DMS114 treated with DMSO at 0.1 percent for 48 hours (cell line): ENCODE measurements around the gene BLTP3B.

ENCODE experiments used
- DNase-seq: peaks from one replicate; lab custom pipeline; 2025; ENCODE audit not compliant: unreplicated experiment; lab: John Stamatoyannopoulos, UW

Gene BLTP3B

DNA sequence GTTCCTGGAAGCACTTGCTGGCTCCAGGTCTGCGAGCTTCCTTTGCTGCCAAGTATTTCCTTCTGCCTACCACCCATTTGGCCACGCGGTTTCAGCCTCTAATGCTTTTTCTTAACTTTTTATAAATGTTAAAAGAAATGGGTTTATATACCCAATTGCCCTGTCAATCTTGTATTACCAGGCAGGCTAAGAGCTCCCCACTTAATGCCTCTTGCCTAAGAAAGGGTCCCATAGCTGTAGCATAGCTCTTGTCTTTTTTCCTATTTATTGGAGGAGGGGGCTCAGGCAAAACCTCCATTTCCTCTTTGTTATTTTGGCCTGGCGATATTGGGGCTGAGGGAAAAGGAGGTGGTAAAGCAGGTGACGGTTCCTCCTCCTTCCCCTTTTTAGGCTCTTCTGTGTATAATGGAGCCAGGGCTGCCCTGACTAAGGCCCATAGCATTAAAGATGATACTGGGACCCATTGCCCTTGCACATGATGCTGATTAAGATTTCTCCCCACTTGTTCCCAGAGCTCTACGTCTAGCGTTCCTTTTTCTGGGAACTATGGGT lies 21.6 kb upstream of the BLTP3B start:
- DNase-seq: no peak

DNA sequence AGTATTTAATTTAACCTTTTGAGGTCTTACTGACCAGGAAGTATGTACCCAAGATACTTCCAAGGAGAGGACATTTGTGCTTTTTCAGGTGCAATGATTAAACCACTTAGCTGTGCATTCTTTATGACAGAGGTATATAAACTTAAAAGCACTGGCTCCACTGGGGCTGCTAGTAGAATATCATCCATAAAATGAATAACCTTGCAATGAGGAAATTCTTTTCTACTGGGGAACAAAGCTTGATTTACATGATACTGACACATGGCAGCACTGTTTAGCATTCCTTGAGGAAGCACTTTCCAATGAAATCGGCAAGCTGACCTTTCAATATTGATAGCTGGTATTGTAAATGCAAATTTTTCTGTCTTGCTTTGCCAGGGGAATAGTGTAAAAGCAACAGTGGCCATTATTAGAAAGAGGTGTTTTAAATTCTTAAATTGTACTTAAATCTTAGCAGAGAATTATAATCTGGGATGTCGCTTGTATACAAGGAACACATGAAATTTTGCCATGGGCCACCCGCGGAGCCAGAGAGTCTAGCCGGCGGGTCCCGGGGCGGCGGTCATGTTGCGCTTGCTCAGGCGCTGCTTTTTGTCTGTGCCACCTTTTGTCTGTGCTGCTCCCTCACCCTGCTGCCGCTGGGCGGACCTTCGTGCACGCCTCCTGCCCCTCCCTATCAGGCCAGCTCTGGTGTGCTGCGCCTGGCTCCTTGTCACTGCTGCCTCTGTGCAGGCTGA lies 20.9 kb upstream of the BLTP3B start:
- DNase-seq: peak; percentile 32

DNA sequence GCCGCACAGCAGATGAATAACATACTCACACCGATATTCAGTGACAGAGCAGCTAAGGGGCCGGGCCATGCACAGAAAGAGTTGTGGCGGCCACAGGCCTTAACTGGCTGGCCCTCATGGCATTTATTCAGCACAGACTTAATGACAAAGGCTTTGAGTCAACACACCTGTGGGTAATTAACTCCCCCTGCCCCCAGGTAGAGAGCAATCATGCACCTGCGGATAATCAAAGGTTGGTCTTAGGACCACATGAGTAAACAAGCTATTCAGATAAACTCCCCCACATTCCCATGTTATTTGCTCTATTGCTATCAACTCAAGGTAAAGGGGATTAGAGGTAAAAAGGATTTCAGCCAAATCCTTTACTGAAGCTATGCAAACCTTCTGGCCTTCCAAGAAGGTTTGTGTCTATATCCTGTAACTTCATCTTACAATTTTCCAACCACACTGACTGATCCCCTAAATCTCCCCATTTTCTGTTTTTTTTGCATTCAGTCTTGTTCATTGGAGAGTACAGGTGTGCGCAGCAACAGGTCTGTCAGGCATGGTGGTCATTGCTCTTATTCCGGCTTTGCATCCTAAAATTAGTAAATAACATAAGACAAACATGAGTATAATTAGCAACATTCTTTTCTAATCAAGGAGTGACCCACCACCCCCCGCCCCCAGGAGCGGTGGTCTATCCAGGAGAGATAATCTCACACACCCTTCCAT lies 16.9 kb upstream of the BLTP3B start:
- DNase-seq: no peak

DNA sequence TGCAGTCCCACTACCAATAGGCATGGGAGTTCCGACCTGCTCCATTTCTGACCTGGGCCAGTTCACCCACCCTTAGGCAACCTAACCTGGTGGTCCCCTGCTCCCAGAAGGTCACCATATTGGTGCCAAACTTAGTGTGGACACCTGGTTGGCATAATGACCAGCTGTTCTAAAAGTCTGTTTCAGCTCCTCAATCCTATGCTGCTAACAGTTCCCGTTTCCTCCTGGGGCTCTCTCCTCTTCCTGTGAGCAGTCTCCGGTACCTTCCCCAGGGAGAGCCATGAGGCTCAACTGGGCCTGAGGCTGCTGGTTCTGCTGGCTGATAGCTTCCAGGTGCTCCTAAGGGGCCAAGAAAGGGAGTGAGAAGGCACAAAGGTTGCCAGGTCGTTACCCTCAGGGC lies 15.9 kb upstream of the BLTP3B start:
- no peak for DNase-seq

DNA sequence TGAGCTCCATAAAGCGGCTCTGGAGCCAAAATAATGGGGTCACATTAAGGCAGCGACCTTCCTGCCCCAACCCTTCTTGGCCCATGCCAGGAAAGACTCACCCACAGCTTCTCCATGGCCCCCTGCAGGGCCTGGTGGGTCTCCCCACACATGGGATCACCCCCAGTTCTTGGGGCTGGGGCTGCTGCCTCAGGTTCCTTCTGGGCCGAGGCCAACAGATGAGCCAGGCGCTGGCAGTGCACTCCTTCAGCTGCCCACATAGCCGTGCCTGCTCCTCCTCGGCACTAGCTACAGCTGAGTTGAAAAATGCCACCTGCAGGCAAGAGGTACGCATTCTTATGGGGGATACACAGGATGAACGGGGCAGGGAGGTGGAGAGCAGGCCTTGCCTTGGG lies 14.8 kb upstream of the BLTP3B start:
- no peak for DNase-seq

DNA sequence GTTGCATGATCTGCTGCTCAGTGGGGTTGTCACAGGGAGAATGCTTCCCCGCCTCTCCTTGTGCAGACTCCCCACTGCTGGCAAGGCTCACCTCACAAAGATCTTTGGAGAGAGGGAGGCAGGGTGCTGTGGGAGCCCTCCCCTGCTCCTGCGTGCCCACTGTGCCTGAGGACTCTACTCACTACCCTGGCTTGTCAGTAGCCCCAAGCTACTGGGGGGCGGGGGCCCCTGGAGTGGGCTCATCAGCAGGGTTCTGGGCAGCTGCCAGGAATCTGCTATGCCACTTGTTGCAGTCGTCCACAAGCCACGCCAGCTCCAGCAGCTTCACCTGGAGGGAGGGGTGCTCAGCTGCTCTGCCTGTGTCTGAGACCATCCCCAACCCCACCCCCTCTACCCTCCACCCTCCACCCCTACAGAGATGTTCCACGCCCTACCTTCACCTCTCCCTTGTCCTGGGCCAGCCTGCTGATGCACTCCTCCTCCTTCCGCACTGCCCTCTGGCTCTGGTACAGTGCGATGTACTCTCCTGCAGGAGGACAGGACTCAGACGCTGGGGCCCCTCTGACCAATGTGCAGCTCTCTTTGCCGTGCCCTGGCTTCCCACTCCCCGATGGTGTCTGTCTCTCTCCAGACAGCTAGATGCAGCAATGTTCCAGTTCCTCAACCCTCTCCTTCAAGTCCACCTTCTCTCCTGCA lies 14.2 kb upstream of the BLTP3B start:
- no peak for DNase-seq

DNA sequence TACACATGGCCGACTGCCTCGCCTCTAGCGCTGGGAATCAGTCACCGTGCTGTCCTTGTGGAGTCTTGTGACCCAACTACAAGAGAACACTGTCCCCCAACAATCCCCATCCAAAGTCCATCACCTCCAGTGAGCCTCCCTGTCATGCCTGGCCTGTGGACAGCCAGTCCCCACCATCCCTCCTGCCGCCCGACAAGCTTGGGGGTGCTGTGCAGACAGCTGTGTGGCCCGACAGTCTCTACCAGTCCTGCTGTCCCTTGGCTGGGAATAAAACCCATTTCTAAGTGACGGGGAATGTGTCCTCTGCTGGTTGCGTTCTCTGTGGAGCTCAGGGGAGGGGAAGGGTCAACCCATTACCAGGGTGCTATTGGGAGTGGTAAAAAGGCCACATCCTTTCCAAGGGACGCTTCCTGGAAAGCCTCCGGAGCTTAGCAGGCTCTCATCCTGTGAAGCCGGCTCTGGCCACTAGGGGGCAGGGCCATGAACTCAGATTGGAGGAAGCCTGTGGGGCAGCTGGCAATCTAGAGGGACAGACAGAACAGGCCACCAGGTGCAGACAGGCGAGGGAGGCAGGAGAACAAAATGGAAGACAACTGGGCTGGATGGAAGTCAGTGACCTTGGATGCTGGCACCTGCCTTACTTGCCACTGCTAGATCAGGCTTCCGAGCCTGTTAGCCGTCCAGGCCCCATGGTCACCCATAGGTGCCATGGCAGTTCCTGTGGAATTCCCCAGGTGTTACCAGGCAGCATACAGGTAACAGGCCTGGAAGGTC lies 12.0 kb upstream of the BLTP3B start:
- no peak for DNase-seq

DNA sequence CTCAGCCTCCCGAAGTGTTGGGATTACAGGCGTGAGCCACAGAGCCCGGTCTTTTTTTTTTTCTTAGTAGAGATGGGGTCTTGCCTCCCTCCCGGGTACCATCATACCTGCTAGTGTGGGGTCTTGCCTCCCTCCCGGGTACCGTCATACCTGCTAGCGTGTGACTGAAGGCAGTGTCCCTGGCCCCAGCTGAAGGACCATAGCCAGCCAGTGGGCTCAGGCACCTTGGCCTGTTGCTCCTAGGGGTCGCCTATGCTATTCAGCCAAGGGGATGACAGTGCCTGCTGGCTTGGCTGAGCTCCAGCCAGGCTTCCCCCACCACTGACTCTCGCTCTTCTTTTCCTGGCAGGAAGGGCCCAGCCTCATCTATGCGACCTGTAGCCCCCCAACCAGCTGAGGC lies 10.5 kb upstream of the BLTP3B start:
- no peak for DNase-seq

DNA sequence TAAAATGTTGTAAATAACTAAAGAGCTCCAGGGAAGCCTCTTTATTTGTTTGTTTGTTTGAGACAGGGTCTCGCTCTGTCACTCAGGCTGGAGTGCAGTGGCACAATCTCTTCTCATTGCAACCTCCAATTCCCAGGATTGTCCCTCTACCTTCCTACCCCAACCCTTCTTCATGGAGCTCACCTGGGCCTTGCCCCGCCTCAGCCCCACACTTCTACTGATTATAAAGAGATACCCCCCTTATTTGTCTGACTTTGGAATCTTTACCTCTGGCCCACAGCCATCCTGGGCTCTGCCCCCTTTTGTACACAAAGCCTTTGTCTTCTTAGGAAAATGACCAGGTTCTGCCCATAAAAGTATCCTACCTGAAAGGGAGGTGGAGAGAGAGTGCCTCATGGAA lies 9.1 kb upstream of the BLTP3B start:
- no peak for DNase-seq

DNA sequence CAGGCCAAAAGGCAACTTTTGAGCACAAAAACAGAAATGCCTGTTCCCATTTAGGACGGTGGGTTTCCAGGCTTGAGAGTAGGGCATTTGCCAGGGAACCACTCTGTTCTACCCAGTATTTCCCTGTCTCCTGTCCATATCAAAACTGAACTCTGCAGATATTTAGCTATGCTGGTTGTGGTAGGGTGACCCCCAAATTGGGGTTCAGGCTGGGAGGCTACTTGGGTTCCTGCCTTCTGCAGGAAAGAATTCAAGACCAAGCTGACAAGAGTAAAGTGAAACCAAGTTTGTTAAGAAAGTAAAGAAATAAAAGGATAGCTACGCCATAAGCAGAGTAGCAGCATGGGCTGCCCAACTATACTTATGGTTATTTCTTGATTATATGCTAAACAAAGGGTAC lies 3.6 kb upstream of the BLTP3B start:
- no peak for DNase-seq

DNA sequence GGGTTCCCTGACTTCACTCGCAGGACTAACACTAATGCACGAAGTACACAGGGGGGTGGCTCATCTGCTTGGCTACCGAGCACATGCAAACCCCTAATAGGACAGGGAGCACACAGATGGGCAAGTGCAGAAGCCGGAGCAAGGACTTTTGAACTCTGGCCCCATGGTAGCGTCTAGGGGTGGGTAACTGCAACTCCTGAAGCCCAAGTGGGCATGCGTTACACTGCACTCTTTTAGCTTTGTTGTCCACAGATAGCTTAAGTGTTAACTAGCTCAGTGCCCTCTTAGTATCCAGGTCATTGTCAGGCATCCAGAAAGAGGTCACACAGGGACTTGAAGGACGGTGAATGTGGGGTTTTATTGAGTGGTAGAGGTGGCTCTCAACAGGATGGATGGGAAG lies 3.0 kb upstream of the BLTP3B start:
- no peak for DNase-seq

DNA sequence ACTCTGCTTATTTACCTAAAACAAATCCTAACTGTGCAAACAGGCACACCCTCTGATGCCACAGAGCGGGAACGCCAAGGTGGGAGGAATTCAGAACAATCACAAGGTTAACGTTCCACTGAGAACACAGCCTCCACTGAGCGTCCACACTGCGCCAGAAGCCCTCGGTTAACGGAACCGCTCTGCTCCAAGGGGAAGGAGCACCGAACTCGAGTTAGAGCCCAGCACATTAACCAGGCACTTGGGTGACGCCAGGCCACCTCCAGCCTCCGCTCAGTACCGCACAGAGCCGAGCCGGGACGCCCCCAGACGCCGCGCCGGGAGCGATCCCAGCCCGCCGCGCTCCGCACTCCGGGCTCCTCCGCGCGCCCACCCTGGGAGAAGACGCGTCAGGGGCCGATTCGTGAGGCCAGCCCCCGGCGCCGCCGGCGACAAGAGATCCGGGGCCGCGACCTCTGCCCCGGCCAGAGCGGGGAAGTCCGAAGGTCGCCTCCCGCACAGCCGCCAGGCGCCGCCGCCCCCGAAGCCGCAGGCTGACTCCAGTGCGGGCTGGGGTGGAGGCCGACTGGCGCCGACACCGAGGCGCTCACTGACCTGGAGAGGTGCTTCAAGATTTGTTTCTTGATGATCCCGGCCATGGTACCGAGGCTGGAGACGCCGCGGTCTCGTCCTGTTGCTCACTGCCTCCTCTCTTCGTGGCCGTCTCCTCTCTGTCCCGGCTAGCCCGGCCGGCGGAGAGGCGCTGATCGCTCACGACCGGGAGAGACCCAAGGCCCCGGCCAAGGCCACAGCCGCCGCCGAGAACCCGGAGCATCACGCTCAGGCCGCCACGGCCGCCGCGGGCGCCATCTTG lies 450 bp downstream of the BLTP3B start:
- no peak for DNase-seq

DNA sequence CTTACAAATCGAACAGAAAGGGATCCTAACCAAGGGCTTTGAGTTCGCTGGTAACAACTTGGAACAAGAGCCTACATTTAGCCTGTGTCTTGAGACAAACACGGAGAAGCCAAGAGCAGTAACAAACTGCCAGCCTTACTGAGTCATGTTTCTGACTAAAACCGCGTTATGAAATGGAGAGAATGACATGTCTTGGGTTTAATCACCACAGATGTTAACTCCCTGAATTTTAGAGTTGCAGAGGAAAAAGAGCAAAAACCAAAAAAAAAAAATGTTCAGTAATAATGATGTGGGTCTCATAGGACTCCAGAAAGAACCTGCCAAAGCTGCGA lies 1.0 kb downstream of the BLTP3B start:
- DNase-seq: no peak

DNA sequence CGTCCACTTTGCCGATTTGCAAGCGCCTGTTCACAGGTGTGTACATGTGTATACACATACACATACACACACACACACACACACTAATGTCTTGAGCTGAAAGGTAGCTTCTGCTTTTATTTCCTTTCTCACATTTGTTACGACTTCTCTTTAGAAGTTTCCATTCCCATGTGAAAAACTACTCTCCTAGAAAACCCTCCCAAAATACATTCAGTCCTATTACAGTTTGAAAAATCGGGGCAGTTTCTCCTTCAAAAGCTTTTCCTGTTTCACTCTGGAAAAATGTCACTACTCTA lies 3.9 kb downstream of the BLTP3B start:
- no peak for DNase-seq

DNA sequence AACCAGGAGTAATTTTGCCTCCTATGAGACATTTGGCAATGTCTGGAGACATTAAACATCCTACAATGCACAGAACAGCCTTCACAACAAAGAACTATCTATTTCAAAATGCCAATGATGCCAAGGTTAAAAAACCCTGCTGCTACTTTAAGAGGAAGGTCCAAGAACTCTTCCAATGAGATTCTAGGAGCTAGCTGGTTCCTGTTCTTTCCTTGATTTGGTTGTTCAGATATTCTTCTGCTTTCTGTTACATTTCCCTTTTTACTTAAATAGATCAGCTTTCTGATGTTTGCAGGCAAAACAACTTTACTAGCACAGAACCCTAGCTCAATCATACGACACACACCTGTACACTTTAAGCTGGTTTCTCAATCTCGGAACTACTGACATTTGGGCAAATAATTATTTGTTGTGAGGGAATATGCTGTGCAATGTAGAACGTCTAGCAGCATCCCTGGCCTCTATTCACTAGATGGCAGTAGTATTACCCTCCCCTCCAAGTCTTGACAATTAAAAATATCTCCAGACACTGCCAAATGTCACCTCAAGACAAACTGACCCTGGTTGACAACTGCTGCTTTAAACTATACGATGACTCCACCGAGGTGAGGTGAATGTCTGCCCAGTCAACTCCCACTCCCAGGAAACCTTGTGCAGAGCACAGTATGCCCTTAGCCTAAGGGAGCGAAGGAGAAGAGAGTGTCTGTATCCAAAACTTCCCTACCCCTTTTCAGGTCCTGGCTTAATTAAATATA lies 4.4 kb downstream of the BLTP3B start:
- DNase-seq: peak; percentile 51

DNA sequence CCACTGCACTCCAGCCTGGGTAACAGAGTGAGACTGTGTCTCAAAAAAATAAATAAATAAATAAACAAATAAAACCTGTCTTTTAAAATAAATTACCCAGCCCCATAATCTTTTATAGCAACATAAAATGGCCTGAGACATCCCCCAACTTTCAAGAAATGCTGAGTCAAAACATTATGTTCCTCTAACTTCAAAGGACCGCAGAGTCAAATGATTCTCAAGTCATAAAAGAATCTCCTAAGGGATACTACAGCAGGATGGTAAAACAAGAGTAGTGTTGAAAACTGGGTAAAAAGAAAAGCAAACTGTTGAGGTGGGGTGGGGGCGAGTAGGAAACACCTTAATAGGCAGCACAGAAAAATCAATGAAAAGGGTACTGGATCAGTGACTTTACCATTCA lies 9.5 kb downstream of the BLTP3B start:
- DNase-seq: no peak

DNA sequence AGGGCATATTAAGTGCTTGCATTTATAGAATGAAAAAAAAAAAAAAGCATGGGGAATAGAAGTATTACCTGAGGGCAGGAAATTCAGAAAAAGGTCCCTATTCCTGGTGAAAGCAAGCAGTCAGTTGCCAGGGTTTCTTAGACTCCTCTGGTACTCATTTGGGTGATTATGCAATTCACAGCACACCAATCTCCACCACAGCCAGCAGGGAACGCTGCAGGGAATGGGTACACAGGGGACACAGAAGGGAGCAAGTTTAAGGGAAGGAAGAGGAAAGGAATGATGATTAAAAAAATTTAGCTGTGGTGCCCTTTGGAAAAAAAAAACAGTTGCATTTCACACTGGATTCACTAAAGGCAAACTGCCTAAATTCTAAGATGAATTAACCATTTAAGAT lies 14.2 kb downstream of the BLTP3B start:
- no peak for DNase-seq

DNA sequence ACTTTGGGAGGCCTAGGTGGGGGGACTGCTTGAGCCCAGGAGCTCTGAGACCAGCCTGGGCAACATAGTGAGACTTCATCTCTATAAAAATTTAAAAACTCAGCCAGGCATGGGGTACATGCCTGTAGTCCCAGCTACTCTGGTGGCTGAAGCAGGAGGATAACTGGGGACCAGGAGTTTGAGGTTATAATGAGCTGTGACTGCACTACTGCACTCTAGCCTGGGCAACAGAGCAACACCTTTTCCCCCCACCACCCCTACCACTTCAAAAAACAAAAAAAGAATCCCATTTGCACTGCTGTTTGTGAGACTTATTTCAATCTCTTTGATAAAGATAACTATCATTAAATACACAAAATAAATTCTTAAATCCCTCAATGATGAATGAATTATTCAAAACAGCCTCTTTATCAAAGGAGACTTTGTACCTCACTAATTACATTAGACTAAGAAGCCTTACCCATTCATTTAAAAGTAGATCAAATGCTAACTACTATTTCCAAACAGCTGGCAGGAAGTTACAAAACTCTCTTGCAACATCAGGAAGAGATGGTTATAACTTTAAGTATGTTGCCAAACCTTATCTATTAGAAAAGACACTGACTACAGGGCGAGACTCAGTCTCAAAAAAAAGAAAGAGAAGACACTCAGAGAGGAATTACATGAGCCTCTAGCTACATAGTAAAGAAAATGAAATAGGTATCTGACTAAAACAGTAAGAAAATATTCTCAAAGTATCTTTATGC lies 14.7 kb downstream of the BLTP3B start:
- no peak for DNase-seq
